KMS-11 (cell line): Measurements from ENCODE around the gene PRR36.

Experiments
- H2AFZ ChIP-seq: fragments of 200-600 bp; sonication (generic); 2 replicates; pipeline ENCODE4 v1.6.1; 2016; ENCODE audit warnings: antibody characterized with exemption, mixed run types, low read depth
- H3K27ac ChIP-seq: fragments of 200-600 bp; sonication (generic); 2 replicates; pipeline ENCODE4 v1.6.1; 2016; ENCODE audit warnings: mild to moderate bottlenecking, mixed run types
- H3K27me3 ChIP-seq: fragments of 200-600 bp; sonication (generic); 2 replicates; pipeline ENCODE4 v1.6.1; 2017; ENCODE audit warnings: mild to moderate bottlenecking, low read depth, mixed run types, moderate library complexity; ENCODE audit not compliant: insufficient read depth
- H3K36me3 ChIP-seq: fragments of 200-600 bp; sonication (generic); 2 replicates; pipeline ENCODE4 v1.6.1; 2017; ENCODE audit warnings: mild to moderate bottlenecking, mixed run types; ENCODE audit not compliant: insufficient read depth
- H3K4me1 ChIP-seq: fragments of 200-600 bp; sonication (generic); 2 replicates; pipeline ENCODE4 v1.6.1; 2016; ENCODE audit warnings: mild to moderate bottlenecking, low read depth, mixed run types; ENCODE audit not compliant: poor library complexity, severe bottlenecking
- H3K4me2 ChIP-seq: fragments of 200-600 bp; sonication (generic); 2 replicates; pipeline ENCODE4 v1.7.0; 2016; ENCODE audit warnings: mild to moderate bottlenecking, mixed run types
- H3K4me3 ChIP-seq: fragments of 200-600 bp; sonication (generic); IDR thresholded peaks from 2 replicates; pipeline ENCODE4 v1.6.1; 2017; ENCODE audit warnings: low read depth, low read length, mixed read lengths; ENCODE audit not compliant: insufficient read depth
- H3K79me2 ChIP-seq: fragments of 200-600 bp; sonication (generic); 2 replicates; pipeline ENCODE4 v1.6.1; 2016; ENCODE audit warnings: low read depth, mixed run types; ENCODE audit not compliant: insufficient read depth
- H3K9ac ChIP-seq: fragments of 200-600 bp; sonication (generic); 2 replicates; pipeline ENCODE4 v1.6.1; 2016; ENCODE audit warnings: mild to moderate bottlenecking, mixed run types
- H4K20me1 ChIP-seq: fragments of 200-600 bp; sonication (generic); 2 replicates; pipeline ENCODE4 v1.6.1; 2016; ENCODE audit warnings: mild to moderate bottlenecking, mixed run types; ENCODE audit not compliant: insufficient read depth
- CTCF ChIP-seq: fragments of 200-600 bp; sonication (generic); conservative IDR thresholded peaks from 2 replicates; pipeline ENCODE4 v1.6.1; 2017; ENCODE audit warnings: low read depth, mild to moderate bottlenecking, antibody characterized with exemption, low read length, moderate library complexity, mixed read lengths

Gene PRR36

GRCh38 chr19:7872306-7873204, 1.6 kb downstream of the PRR36 start:
- H3K79me2 ChIP-seq: no peaks in the 10 kb centered on the region
- H2AFZ ChIP-seq: peak overlapping the region; percentile 38; the same call in 1 of the 2 replicates
- H3K4me2 ChIP-seq: peak overlapping the region; percentile 77
- no peak overlapping the region for H3K9ac ChIP-seq
- H3K4me1 ChIP-seq: peaks cover 25% of the 10 kb centered on the region
- H3K36me3 ChIP-seq: no peaks in the 10 kb centered on the region
- H4K20me1 ChIP-seq: no peaks in the 10 kb centered on the region
- H3K4me3 ChIP-seq: no peak overlapping the region
- H3K27ac ChIP-seq: no peak overlapping the region
- no peak for TF ChIP-seq CTCF
- no peaks in the 10 kb centered on the region; the same call in 1 of the 2 replicates for H3K27me3 ChIP-seq

GRCh38 chr19:7871437-7872305, 2.5 kb downstream of the PRR36 start:
- Histone ChIP-seq H3K4me1 (peaks cover 25% of the 10 kb centered on the region), H3K27ac (peak overlapping the region; percentile 41; the same call in 1 of the 2 replicates), H4K20me1 (no peaks in the 10 kb centered on the region), H3K4me3 (no peak overlapping the region), H3K9ac (no peak overlapping the region), H3K79me2 (no peaks in the 10 kb centered on the region), H3K36me3 (no peaks in the 10 kb centered on the region), H3K4me2 (peak overlapping the region; percentile 77), H2AFZ (peak overlapping the region; percentile 61), H3K27me3 (no peaks in the 10 kb centered on the region; the same call in 1 of the 2 replicates)
- no peak for TF ChIP-seq CTCF

- Histone ChIP-seq H2AFZ (peak overlapping the region; percentile 61), H3K9ac (no peak overlapping the region), H3K4me3 (no peak overlapping the region), H3K4me2 (peak overlapping the region; percentile 77; the same call in 1 of the 2 replicates), H3K79me2 (no peaks in the 10 kb centered on the region), H3K27me3 (no peaks in the 10 kb centered on the region; the same call in 1 of the 2 replicates), H4K20me1 (no peaks in the 10 kb centered on the region), H3K4me1 (peaks cover 25% of the 10 kb centered on the region), H3K36me3 (no peaks in the 10 kb centered on the region), H3K27ac (peak overlapping the region; percentile 41; the same call in 1 of the 2 replicates)
- no peak for TF ChIP-seq CTCF
Measured at GRCh38 chr19:7870571-7871436, 3.4 kb downstream of the PRR36 start.
